WTC11 (cell line): ENCODE measurements around the gene ASTN2. TPM values are rescaled to one million over a fixed set of nuclear protein-coding genes. Genes with fewer than 3 reads are reported as not detected.

Experiments
- ATAC-seq: fragments of 200-7000 bp; cut with Tn5 transposase; 2 replicates; pipeline ENCODE4 v1.10.0; 2021; ENCODE audit warnings: mild to moderate bottlenecking, moderate library complexity
- CTCF ChIA-PET: fragments of 300-600 bp; sonication (Branson Sonifier 250); formaldehyde crosslinking; loops from one replicate; lab custom pipeline; 2021; ENCODE audit warnings: antibody characterized with exemption; lab: Charles Lee
- POLR2A ChIA-PET: fragments of 350-600 bp; sonication (Branson Sonifier 250); formaldehyde crosslinking; loops from one replicate; lab custom pipeline; 2021; ENCODE audit warnings: antibody characterized with exemption; lab: Charles Lee
- DNase-seq: peaks from one replicate; pipeline ENCODE4 v3.0.0; 2021; ENCODE audit warnings: low spot score
- H3K27ac Mint-ChIP-seq: 2 replicates; pipeline ENCODE4 v1.8.0; 2021; ENCODE audit warnings: mixed read lengths
- H3K27me3 Mint-ChIP-seq: 2 replicates; pipeline ENCODE4 v1.8.0; 2021; ENCODE audit warnings: low read depth, mild to moderate bottlenecking, moderate library complexity, mixed read lengths
- H3K36me3 Mint-ChIP-seq: 2 replicates; pipeline ENCODE4 v1.8.0; 2021; ENCODE audit warnings: mixed read lengths
- H3K4me1 Mint-ChIP-seq: 2 replicates; pipeline ENCODE4 v1.8.0; 2022; ENCODE audit warnings: mixed read lengths
- H3K4me3 Mint-ChIP-seq: 2 replicates; pipeline ENCODE4 v1.8.0; 2021; ENCODE audit warnings: mild to moderate bottlenecking, moderate library complexity, mixed read lengths
- H3K9me3 Mint-ChIP-seq: 2 replicates; pipeline ENCODE4 v1.8.0; 2021; ENCODE audit warnings: mixed read lengths
- CREM ChIP-seq: sonication (generic); formaldehyde crosslinking; IDR thresholded peaks from 2 replicates; pipeline ENCODE4 v1.8.1; 2022; ENCODE audit warnings: mild to moderate bottlenecking, missing genetic modification reagents, moderate library complexity
- FOXP1 ChIP-seq: sonication (generic); formaldehyde crosslinking; IDR thresholded peaks from 2 replicates; pipeline ENCODE4 v1.8.0; 2022; ENCODE audit warnings: missing genetic modification reagents, mild to moderate bottlenecking, moderate library complexity, borderline replicate concordance
- GRHL2 ChIP-seq: fragments of 250-450 bp; sonication (Bioruptor Pico); IDR thresholded peaks from 2 replicates; pipeline ENCODE4 v1.8.0; 2022; ENCODE audit warnings: mild to moderate bottlenecking, moderate library complexity; ENCODE audit not compliant: insufficient replicate concordance, severe bottlenecking
- JAZF1 ChIP-seq: fragments of 250-450 bp; sonication (Bioruptor Pico); IDR thresholded peaks from 2 replicates; pipeline ENCODE4 v1.9.0; 2021; ENCODE audit warnings: moderate library complexity, mild to moderate bottlenecking, inconsistent platforms
- MYBL2 ChIP-seq: sonication (generic); formaldehyde crosslinking; IDR thresholded peaks from 2 replicates; pipeline ENCODE4 v1.8.1; 2023; ENCODE audit warnings: mild to moderate bottlenecking, moderate library complexity, missing genetic modification reagents
- NFYB ChIP-seq: sonication (generic); formaldehyde crosslinking; conservative IDR thresholded peaks from 2 replicates; pipeline ENCODE4 v1.8.0; 2022; ENCODE audit warnings: low read depth, missing genetic modification reagents
- NR1H2 ChIP-seq: sonication (generic); formaldehyde crosslinking; IDR thresholded peaks from 2 replicates; pipeline ENCODE4 v1.9.0; 2021; ENCODE audit warnings: mild to moderate bottlenecking, moderate library complexity, missing genetic modification reagents
- NR2C2 ChIP-seq: sonication (generic); formaldehyde crosslinking; IDR thresholded peaks from 2 replicates; pipeline ENCODE4 v1.8.0; 2022; ENCODE audit warnings: mild to moderate bottlenecking, missing genetic modification reagents
- PRRX2 ChIP-seq: fragments of 250-450 bp; sonication (Bioruptor Pico); IDR thresholded peaks from 2 replicates; pipeline ENCODE4 v1.8.0; 2021; ENCODE audit warnings: mild to moderate bottlenecking
- RELA ChIP-seq: sonication (generic); formaldehyde crosslinking; IDR thresholded peaks from 2 replicates; pipeline ENCODE4 v1.8.1; 2022; ENCODE audit warnings: missing genetic modification reagents, mild to moderate bottlenecking, borderline replicate concordance
- ZNF317 ChIP-seq: sonication (generic); formaldehyde crosslinking; IDR thresholded peaks from 2 replicates; pipeline ENCODE4 v1.8.1; 2023; ENCODE audit warnings: low read depth, mild to moderate bottlenecking, moderate library complexity, missing genetic modification reagents, borderline replicate concordance
- ZNF396 ChIP-seq: fragments of 250-450 bp; sonication (Bioruptor Pico); IDR thresholded peaks from 2 replicates; pipeline ENCODE4 v1.8.0; 2021; ENCODE audit warnings: mild to moderate bottlenecking, moderate library complexity, borderline replicate concordance
- ZNF416 ChIP-seq: fragments of 250-450 bp; sonication (Bioruptor Pico); IDR thresholded peaks from 2 replicates; pipeline ENCODE4 v1.9.0; 2021; ENCODE audit warnings: mild to moderate bottlenecking, inconsistent platforms
- total RNA-seq: library from RNA; stranded (reverse); gene quantifications from 3 replicates; pipeline ENCODE4 v1.2.3, GENCODE V29; 2021
- TF ChIP-seq, protein P1 (sequence below): fragments of 250-450 bp; sonication (Bioruptor Pico); IDR thresholded peaks from 2 replicates; pipeline ENCODE4 v1.9.0; 2021; ENCODE audit warnings: mild to moderate bottlenecking
- TF ChIP-seq, protein P2 (sequence below): fragments of 250-450 bp; sonication (Bioruptor Pico); IDR thresholded peaks from 2 replicates; pipeline ENCODE4 v1.9.0; 2021; ENCODE audit warnings: mild to moderate bottlenecking
- TF ChIP-seq, protein P3 (sequence below): sonication (generic); formaldehyde crosslinking; IDR thresholded peaks from 2 replicates; pipeline ENCODE4 v1.8.1; 2022; ENCODE audit warnings: low read depth, mild to moderate bottlenecking, moderate library complexity, missing genetic modification reagents, borderline replicate concordance
- TF ChIP-seq, protein P4 (sequence below): fragments of 250-450 bp; sonication (Bioruptor Pico); IDR thresholded peaks from 2 replicates; pipeline ENCODE4 v1.9.0; 2021; ENCODE audit warnings: moderate library complexity, mild to moderate bottlenecking, inconsistent platforms, borderline replicate concordance
- TF ChIP-seq, protein P5 (sequence below): sonication (generic); formaldehyde crosslinking; IDR thresholded peaks from 2 replicates; pipeline ENCODE4 v1.8.1; 2022; ENCODE audit warnings: missing genetic modification reagents, borderline replicate concordance
- TF ChIP-seq, protein P6 (sequence below): sonication (generic); formaldehyde crosslinking; IDR thresholded peaks from 2 replicates; pipeline ENCODE4 v1.8.1; 2023; ENCODE audit warnings: mild to moderate bottlenecking, moderate library complexity, missing genetic modification reagents
- TF ChIP-seq, protein P7 (sequence below): sonication (generic); formaldehyde crosslinking; IDR thresholded peaks from 2 replicates; pipeline ENCODE4 v1.8.0; 2023; ENCODE audit warnings: missing genetic modification reagents
- TF ChIP-seq, protein P8 (sequence below): sonication (generic); formaldehyde crosslinking; IDR thresholded peaks from 2 replicates; pipeline ENCODE4 v1.8.1; 2022; ENCODE audit warnings: mild to moderate bottlenecking, missing genetic modification reagents, moderate library complexity, borderline replicate concordance

ASTN2 gene
- total RNA-seq, 1 experiment from 2014 or later: 16.2 TPM

DNA sequence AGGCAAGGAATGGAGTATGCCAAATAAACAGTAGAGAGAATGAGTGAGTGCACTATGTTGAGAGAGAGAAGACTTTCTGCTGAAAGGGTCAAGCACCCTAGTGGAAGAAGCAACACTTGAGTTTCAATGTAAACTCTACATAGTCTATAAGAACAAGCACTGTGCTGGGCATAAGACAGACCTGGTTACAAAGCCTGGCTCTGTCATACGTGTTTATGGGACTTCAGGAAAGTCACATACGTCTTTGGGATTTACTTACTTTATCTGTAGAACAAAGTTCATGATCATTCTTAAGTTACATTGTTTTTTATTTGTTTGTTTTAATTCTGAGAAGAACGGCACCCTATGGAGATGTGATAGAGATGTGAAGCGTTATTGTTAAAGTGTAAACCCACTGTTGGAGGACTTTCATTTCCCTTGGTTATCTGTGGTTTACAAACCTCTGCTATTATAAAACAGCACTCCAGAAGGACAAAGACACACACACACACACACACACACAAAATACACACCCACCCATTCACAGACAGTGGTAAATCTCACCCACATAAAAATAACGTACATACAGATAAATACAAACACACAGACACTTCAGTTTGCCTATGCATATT is 798.4 kb downstream of the ASTN2 start:
- no peaks in the 10 kb centered on the region for H3K4me1 Mint-ChIP-seq
- TF ChIP-seq MYBL2 (CRISPR knock-in tag) (no peak), PRRX2 (CRISPR knock-in tag) (no peak), ZNF416 (no peak), GRHL2 (CRISPR knock-in tag) (no peak), ZNF317 (no peak), NFYB (CRISPR knock-in tag) (no peak)
- TF ChIP-seq, protein P1, sequence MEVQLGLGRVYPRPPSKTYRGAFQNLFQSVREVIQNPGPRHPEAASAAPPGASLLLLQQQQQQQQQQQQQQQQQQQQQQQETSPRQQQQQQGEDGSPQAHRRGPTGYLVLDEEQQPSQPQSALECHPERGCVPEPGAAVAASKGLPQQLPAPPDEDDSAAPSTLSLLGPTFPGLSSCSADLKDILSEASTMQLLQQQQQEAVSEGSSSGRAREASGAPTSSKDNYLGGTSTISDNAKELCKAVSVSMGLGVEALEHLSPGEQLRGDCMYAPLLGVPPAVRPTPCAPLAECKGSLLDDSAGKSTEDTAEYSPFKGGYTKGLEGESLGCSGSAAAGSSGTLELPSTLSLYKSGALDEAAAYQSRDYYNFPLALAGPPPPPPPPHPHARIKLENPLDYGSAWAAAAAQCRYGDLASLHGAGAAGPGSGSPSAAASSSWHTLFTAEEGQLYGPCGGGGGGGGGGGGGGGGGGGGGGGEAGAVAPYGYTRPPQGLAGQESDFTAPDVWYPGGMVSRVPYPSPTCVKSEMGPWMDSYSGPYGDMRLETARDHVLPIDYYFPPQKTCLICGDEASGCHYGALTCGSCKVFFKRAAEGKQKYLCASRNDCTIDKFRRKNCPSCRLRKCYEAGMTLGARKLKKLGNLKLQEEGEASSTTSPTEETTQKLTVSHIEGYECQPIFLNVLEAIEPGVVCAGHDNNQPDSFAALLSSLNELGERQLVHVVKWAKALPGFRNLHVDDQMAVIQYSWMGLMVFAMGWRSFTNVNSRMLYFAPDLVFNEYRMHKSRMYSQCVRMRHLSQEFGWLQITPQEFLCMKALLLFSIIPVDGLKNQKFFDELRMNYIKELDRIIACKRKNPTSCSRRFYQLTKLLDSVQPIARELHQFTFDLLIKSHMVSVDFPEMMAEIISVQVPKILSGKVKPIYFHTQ: no peak
- H3K9me3 Mint-ChIP-seq: peaks cover 8% of the 10 kb centered on the region
- ATAC-seq (no peak), DNase-seq (no peak)
- no peaks in the 10 kb centered on the region for H3K27me3 Mint-ChIP-seq
- POLR2A ChIA-PET: no interaction called here
- no peak overlapping the region for H3K27ac Mint-ChIP-seq
- CTCF ChIA-PET: no interaction called here
- H3K4me3 Mint-ChIP-seq: no peak overlapping the region
- peaks cover 30% of the 10 kb centered on the region for H3K36me3 Mint-ChIP-seq

DNA sequence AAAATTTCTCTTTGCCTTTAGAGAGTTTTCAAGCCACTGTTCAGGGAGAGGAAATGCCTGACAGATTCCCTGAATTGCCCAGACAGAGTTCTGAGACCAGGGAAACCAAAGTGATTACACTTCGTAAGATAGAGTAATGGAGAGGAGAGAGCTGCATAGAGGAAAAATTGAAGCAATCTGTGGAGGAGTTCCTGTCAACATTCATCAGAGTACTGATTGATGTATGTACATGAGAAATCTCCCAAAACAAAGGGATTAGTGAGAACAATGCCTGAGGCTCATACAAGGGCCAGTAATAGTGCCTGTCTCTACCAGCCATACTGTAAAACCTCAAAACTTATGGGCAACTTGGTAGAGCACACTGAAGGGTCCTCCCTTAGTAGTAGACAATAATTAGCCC is 806.8 kb downstream of the ASTN2 start:
- no peaks in the 10 kb centered on the region for H3K9me3 Mint-ChIP-seq
- ATAC-seq (no peak), DNase-seq (no peak)
- H3K4me3 Mint-ChIP-seq: no peak overlapping the region
- H3K27me3 Mint-ChIP-seq: no peaks in the 10 kb centered on the region
- H3K36me3 Mint-ChIP-seq: 0 out of 2 replicates have a peak, but pooled peaks cover 2% of the 10 kb centered on the region
- CTCF ChIA-PET: no interaction called here
- H3K4me1 Mint-ChIP-seq: peaks cover 5% of the 10 kb centered on the region
- POLR2A ChIA-PET: no interaction called here
- no peak overlapping the region for H3K27ac Mint-ChIP-seq
- TF ChIP-seq ZNF396 (no peak), JAZF1 (CRISPR knock-in tag) (no peak), FOXP1 (no peak), NR2C2 (no peak), CREM (CRISPR knock-in tag) (no peak), NR1H2 (CRISPR knock-in tag) (no peak), RELA (CRISPR knock-in tag) (no peak)
- TF ChIP-seq, protein P2, sequence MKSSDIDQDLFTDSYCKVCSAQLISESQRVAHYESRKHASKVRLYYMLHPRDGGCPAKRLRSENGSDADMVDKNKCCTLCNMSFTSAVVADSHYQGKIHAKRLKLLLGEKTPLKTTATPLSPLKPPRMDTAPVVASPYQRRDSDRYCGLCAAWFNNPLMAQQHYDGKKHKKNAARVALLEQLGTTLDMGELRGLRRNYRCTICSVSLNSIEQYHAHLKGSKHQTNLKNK (CRISPR knock-in tag): no peak
- TF ChIP-seq, protein P3, sequence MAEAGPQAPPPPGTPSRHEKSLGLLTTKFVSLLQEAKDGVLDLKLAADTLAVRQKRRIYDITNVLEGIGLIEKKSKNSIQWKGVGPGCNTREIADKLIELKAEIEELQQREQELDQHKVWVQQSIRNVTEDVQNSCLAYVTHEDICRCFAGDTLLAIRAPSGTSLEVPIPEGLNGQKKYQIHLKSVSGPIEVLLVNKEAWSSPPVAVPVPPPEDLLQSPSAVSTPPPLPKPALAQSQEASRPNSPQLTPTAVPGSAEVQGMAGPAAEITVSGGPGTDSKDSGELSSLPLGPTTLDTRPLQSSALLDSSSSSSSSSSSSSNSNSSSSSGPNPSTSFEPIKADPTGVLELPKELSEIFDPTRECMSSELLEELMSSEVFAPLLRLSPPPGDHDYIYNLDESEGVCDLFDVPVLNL (CRISPR knock-in tag): no peak
- TF ChIP-seq, protein P4, sequence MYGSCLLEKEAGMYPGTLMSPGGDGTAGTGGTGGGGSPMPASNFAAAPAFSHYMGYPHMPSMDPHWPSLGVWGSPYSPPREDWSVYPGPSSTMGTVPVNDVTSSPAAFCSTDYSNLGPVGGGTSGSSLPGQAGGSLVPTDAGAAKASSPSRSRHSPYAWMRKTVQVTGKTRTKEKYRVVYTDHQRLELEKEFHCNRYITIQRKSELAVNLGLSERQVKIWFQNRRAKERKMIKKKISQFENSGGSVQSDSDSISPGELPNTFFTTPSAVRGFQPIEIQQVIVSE (CRISPR knock-in tag): no peak
- TF ChIP-seq, protein P1: no peak
- TF ChIP-seq, protein P5, sequence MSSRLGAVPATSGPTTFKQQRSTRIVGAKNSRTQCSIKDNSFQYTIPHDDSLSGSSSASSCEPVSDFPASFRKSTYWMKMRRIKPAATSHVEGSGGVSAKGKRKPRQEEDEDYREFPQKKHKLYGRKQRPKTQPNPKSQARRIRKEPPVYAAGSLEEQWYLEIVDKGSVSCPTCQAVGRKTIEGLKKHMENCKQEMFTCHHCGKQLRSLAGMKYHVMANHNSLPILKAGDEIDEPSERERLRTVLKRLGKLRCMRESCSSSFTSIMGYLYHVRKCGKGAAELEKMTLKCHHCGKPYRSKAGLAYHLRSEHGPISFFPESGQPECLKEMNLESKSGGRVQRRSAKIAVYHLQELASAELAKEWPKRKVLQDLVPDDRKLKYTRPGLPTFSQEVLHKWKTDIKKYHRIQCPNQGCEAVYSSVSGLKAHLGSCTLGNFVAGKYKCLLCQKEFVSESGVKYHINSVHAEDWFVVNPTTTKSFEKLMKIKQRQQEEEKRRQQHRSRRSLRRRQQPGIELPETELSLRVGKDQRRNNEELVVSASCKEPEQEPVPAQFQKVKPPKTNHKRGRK (CRISPR knock-in tag): no peak
- TF ChIP-seq, protein P6, sequence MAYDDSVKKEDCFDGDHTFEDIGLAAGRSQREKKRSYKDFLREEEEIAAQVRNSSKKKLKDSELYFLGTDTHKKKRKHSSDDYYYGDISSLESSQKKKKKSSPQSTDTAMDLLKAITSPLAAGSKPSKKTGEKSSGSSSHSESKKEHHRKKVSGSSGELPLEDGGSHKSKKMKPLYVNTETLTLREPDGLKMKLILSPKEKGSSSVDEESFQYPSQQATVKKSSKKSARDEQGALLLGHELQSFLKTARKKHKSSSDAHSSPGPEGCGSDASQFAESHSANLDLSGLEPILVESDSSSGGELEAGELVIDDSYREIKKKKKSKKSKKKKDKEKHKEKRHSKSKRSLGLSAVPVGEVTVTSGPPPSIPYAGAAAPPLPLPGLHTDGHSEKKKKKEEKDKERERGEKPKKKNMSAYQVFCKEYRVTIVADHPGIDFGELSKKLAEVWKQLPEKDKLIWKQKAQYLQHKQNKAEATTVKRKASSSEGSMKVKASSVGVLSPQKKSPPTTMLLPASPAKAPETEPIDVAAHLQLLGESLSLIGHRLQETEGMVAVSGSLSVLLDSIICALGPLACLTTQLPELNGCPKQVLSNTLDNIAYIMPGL (CRISPR knock-in tag): no peak
- TF ChIP-seq, protein P7, sequence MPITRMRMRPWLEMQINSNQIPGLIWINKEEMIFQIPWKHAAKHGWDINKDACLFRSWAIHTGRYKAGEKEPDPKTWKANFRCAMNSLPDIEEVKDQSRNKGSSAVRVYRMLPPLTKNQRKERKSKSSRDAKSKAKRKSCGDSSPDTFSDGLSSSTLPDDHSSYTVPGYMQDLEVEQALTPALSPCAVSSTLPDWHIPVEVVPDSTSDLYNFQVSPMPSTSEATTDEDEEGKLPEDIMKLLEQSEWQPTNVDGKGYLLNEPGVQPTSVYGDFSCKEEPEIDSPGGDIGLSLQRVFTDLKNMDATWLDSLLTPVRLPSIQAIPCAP (CRISPR knock-in tag): no peak
- TF ChIP-seq, protein P8, sequence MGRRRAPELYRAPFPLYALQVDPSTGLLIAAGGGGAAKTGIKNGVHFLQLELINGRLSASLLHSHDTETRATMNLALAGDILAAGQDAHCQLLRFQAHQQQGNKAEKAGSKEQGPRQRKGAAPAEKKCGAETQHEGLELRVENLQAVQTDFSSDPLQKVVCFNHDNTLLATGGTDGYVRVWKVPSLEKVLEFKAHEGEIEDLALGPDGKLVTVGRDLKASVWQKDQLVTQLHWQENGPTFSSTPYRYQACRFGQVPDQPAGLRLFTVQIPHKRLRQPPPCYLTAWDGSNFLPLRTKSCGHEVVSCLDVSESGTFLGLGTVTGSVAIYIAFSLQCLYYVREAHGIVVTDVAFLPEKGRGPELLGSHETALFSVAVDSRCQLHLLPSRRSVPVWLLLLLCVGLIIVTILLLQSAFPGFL (CRISPR knock-in tag): no peak
